ENCODE data around the gene TMED3.

The TMED3 gene

DNA sequence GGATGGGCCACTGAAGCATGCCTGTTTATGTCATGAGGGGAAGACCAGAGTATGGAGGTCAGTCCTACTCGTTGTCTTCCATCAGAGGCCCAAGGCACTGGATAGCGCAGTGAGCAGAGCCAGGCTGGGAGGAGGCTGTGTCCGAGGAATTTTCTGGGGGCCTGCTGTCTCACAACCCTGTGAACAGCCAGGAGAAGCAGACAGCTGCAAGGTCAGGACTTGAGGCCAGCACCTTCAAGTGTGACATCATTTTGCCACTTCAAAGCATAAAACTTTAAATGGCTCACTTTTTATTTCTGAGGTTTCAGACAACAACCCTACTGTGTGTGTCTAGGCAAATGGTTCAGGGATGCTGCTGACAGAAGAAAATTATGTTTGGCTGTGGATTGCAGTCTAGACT, 47.2 kb downstream of the TMED3 start:
- Histone ChIP-seq H3K4me1 (ENCODE audit: insufficient read depth, low read length) (no peaks in the 10 kb centered on the region), H3K36me3 (ENCODE audit: insufficient read depth, low read length) (no peaks in the 10 kb centered on the region), H3K4me3 (ENCODE audit: low read depth in 1 of 2, low read length in 2 of 2) (no peak overlapping the region), H3K27me3 (ENCODE audit: control insufficient read depth in 1 of 2, insufficient read depth in 2 of 2, low read length in 2 of 2) (no peaks in the 10 kb centered on the region), H3K9ac (ENCODE audit: low read length) (no peak overlapping the region), H3K27ac (ENCODE audit: low read depth, low read length) (no peak overlapping the region), H3K9me3 (ENCODE audit: low read length) (no peaks in the 10 kb centered on the region)

DNA sequence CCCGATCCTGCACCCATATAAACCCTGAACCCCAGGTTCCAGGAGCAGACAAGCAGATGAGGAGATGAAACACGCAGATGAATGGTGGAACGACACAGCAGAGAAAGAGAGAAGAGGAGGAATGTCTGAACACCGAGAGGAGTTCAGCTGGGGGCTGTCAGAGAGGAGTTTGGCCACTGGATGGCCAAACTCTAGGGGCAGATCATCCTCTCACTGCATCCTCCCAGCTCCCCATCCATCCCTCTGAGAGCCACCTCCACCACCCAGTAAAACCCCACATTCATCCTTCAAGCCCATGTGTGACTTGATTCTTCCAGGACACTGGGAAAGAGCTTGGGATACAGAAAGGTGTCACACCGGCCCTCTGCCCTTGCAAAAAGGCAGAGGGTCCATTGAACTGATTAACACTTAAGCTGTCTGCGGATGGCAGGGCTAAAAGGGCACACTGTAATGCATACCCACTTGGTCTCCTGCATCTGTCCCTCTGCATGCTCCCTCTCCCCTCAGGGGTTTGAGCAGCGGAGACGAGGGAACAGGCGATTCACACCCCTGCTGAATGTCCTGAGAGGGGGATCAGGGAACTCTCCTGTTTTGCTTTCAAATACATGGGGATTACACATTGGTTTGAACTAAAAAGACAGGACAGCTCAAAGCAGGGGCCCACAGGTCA, 53.8 kb downstream of the TMED3 start:
- no peaks in the 10 kb centered on the region for H3K9me3 ChIP-seq (ENCODE audit: low read length)
- no peaks in the 10 kb centered on the region for H3K27me3 ChIP-seq (ENCODE audit: control insufficient read depth in 1 of 2, insufficient read depth in 2 of 2, low read length in 2 of 2)
- H3K4me1 ChIP-seq (ENCODE audit: insufficient read depth, low read length) = no peaks in the 10 kb centered on the region
- H3K4me3 ChIP-seq (ENCODE audit: low read depth in 1 of 2, low read length in 2 of 2) = no peak overlapping the region
- no peak overlapping the region for H3K27ac ChIP-seq (ENCODE audit: low read depth, low read length)
- no peaks in the 10 kb centered on the region for H3K36me3 ChIP-seq (ENCODE audit: insufficient read depth, low read length)
- H3K9ac ChIP-seq (ENCODE audit: low read length) = no peak overlapping the region

DNA sequence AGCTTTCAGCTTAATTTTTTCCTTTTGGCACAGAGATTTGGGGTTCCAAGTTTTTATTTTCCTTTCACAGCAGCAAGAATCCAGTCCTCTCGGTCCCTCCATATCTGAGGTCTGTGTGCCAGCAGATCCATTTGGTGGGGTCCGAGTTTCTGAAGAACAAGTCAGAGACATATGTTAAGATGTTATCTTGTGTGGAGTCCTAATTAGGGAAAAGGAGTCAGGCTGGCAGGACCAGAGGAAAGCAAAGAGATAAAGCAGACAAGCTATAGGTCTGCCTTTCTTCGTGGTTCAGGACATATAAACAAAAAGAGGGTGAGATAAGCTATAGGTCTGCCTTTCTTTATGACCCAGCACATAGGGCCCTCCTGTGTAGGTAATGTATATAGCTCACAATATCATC, 54.9 kb downstream of the TMED3 start:
- Histone ChIP-seq H3K4me1 (ENCODE audit: insufficient read depth, low read length) (no peaks in the 10 kb centered on the region), H3K27me3 (ENCODE audit: control insufficient read depth in 1 of 2, insufficient read depth in 2 of 2, low read length in 2 of 2) (no peaks in the 10 kb centered on the region), H3K9me3 (ENCODE audit: low read length) (no peaks in the 10 kb centered on the region), H3K9ac (ENCODE audit: low read length) (no peak overlapping the region), H3K27ac (ENCODE audit: low read depth, low read length) (no peak overlapping the region), H3K4me3 (ENCODE audit: low read depth in 1 of 2, low read length in 2 of 2) (no peak overlapping the region), H3K36me3 (ENCODE audit: insufficient read depth, low read length) (no peaks in the 10 kb centered on the region)

GRCh38 chr15:79366691-79367090, 55.8 kb downstream of the TMED3 start:
- no peaks in the 10 kb centered on the region for H3K4me1 ChIP-seq (ENCODE audit: insufficient read depth, low read length)
- H3K27ac ChIP-seq (ENCODE audit: low read depth, low read length) = no peak overlapping the region
- H3K36me3 ChIP-seq (ENCODE audit: insufficient read depth, low read length) = no peaks in the 10 kb centered on the region
- no peaks in the 10 kb centered on the region for H3K27me3 ChIP-seq (ENCODE audit: control insufficient read depth in 1 of 2, insufficient read depth in 2 of 2, low read length in 2 of 2)
- H3K9ac ChIP-seq (ENCODE audit: low read length) = no peak overlapping the region
- no peak overlapping the region for H3K4me3 ChIP-seq (ENCODE audit: low read depth in 1 of 2, low read length in 2 of 2)
- H3K9me3 ChIP-seq (ENCODE audit: low read length) = no peaks in the 10 kb centered on the region

- Histone ChIP-seq H3K4me3 (ENCODE audit: low read depth in 1 of 2, low read length in 2 of 2) (no peak overlapping the region), H3K4me1 (ENCODE audit: insufficient read depth, low read length) (no peaks in the 10 kb centered on the region), H3K27me3 (ENCODE audit: control insufficient read depth in 1 of 2, insufficient read depth in 2 of 2, low read length in 2 of 2) (no peaks in the 10 kb centered on the region), H3K9me3 (ENCODE audit: low read length) (no peaks in the 10 kb centered on the region), H3K27ac (ENCODE audit: low read depth, low read length) (no peak overlapping the region), H3K36me3 (ENCODE audit: insufficient read depth, low read length) (no peaks in the 10 kb centered on the region), H3K9ac (ENCODE audit: low read length) (no peak overlapping the region)
Measured at GRCh38 chr15:79370716-79371115, 59.8 kb downstream of the TMED3 start.

GRCh38 chr15:79371591-79371990, 60.7 kb downstream of the TMED3 start:
- H3K9ac ChIP-seq (ENCODE audit: low read length) = no peak overlapping the region
- H3K4me1 ChIP-seq (ENCODE audit: insufficient read depth, low read length) = no peaks in the 10 kb centered on the region
- H3K36me3 ChIP-seq (ENCODE audit: insufficient read depth, low read length) = no peaks in the 10 kb centered on the region
- no peak overlapping the region for H3K4me3 ChIP-seq (ENCODE audit: low read depth in 1 of 2, low read length in 2 of 2)
- no peaks in the 10 kb centered on the region for H3K27me3 ChIP-seq (ENCODE audit: control insufficient read depth in 1 of 2, insufficient read depth in 2 of 2, low read length in 2 of 2)
- H3K27ac ChIP-seq (ENCODE audit: low read depth, low read length) = no peak overlapping the region
- H3K9me3 ChIP-seq (ENCODE audit: low read length) = no peaks in the 10 kb centered on the region

GRCh38 chr15:79372428-79372827, 61.5 kb downstream of the TMED3 start:
- no peak overlapping the region for H3K27ac ChIP-seq (ENCODE audit: low read depth, low read length)
- H3K9me3 ChIP-seq (ENCODE audit: low read length) = no peaks in the 10 kb centered on the region
- H3K4me1 ChIP-seq (ENCODE audit: insufficient read depth, low read length) = no peaks in the 10 kb centered on the region
- H3K36me3 ChIP-seq (ENCODE audit: insufficient read depth, low read length) = no peaks in the 10 kb centered on the region
- H3K9ac ChIP-seq (ENCODE audit: low read length) = no peak overlapping the region
- no peaks in the 10 kb centered on the region for H3K27me3 ChIP-seq (ENCODE audit: control insufficient read depth in 1 of 2, insufficient read depth in 2 of 2, low read length in 2 of 2)
- no peak overlapping the region for H3K4me3 ChIP-seq (ENCODE audit: low read depth in 1 of 2, low read length in 2 of 2)
